K562 (cell line): Measurements from ENCODE around the gene IFIT2. TPM values are rescaled to one million over a fixed set of nuclear protein-coding genes. Genes with fewer than 3 reads are reported as not detected.

Experiments used
- CEBPG ChIP-seq, 3 experiments: fragments of 200-800 bp in 1 of 3; sonication (Bioruptor generic) in 1 of 3; sonication (generic) in 1 of 3; formaldehyde crosslinking in 1 of 3; IDR thresholded peaks in 2 of 3; conservative IDR thresholded peaks in 1 of 3; 2 replicates each; pipeline versions ENCODE4 v1.6.1 to v1.8.0; 2016 to 2022; ENCODE audit warnings: missing compliant biosample characterization in 2 of 3, missing genetic modification characterization in 2 of 3, mild to moderate bottlenecking in 1 of 3, missing genetic modification reagents in 1 of 3
- MEIS2 ChIP-seq: fragments of 450-650 bp; IDR thresholded peaks from 2 replicates; pipeline ENCODE4 v1.6.1; 2014; ENCODE audit warnings: mild to moderate bottlenecking; ENCODE audit not compliant: partially characterized antibody
- PHF8 ChIP-seq: fragments of 200-600 bp; sonication (generic); IDR thresholded peaks from 2 replicates; pipeline ENCODE4 v1.6.1; 2012; ENCODE audit warnings: mixed run types, mild to moderate bottlenecking, inconsistent platforms, low read length, moderate library complexity, borderline replicate concordance
- PYGO2 ChIP-seq: fragments of 450-650 bp; IDR thresholded peaks from 2 replicates; pipeline ENCODE4 v1.6.1; 2016; ENCODE audit warnings: mild to moderate bottlenecking, missing genetic modification characterization, moderate library complexity, missing compliant biosample characterization
- polyA plus RNA-seq, 8 experiments: library from polyadenylated mRNA; depleted of rRNA in 4 of 8; stranded (reverse) in 5 of 8; unstranded in 3 of 8; fragments of >200 nt; fragmentation: Nextera tagmentation in 2 of 8; fragmentation: Illumina TruSeq in 1 of 8; extraction: Ambion mirVana in 2 of 8; extraction: Trizol in 1 of 8; gene quantifications; 2 replicates each; pipeline versions ENCODE4 v1.2.1 to v1.2.3, GENCODE V29; 2011 to 2014; ENCODE audit warnings: inconsistent platforms in 1 of 8, missing spikeins in 1 of 8
- total RNA-seq, 7 experiments: library from RNA; depleted of rRNA in 6 of 7; stranded (reverse); fragments of >200 nt in 6 of 7; fragmentation: Illumina TruSeq in 2 of 7; extraction: Trizol in 2 of 7; gene quantifications; 2 replicates each; pipeline versions ENCODE4 v1.2.1 to v1.2.3, GENCODE V29; 2011 to 2021; ENCODE audit warnings: low replicate concordance in 1 of 7
- TF ChIP-seq, protein P1 (sequence below): fragments of 200-600 bp; sonication (generic); IDR thresholded peaks from one replicate; pipeline ENCODE4 v1.6.1; 2012; ENCODE audit warnings: mild to moderate bottlenecking, low read depth, low read length, inconsistent platforms
- TF ChIP-seq, protein P2 (sequence below): IDR thresholded peaks from 3 replicates; pipeline ENCODE4 v1.6.1; 2011; ENCODE audit warnings: borderline replicate concordance, mild to moderate bottlenecking; ENCODE audit not compliant: insufficient read length, insufficient read depth
- TF ChIP-seq, protein P3 (sequence below): sonication (generic); formaldehyde crosslinking; IDR thresholded peaks from 2 replicates; pipeline ENCODE4 v1.8.0; 2022; ENCODE audit warnings: mild to moderate bottlenecking, missing genetic modification reagents, borderline replicate concordance
- TF ChIP-seq, protein P4 (sequence below): fragments of 250-450 bp; sonication (Bioruptor Pico); IDR thresholded peaks from 2 replicates; pipeline ENCODE4 v1.5.0; 2022; ENCODE audit warnings: mild to moderate bottlenecking

The IFIT2 gene
- total and polyA plus RNA-seq, 9 of the 15 experiments (the other 6 are each of a cell fraction or from before 2014, with no cell fraction given), result 0.03 to 0.25 (median 0.10) TPM; not detected in 1

DNA sequence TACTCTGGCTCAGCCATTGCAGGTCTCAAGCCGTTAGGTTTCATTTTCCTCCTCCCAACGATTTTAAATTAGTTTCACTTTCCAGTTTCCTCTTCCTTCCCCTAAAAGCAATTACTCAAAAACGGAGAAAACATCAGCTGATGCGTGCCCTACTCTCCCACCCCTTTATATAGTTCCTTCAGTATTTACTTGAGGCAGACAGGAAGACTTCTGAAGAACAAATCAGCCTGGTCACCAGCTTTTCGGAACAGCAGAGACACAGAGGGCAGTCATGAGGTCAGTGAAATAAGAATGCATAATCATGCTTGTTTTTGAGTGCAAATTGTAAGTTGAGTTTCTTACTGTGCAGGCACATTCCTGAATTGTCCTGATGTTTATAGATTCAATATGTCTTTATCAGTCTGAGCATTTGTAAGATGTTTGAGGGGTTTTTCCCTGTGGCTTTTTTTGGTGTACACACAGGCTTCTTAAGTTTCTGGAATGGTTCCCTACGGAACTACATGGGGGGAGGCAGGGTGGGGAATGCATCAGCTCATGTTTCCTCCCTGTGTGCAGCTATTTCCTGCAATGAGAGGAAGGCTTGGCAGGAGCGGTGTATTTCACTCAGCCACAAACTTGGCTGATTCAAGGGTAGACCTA lies 26.1 kb downstream of the IFIT2 start, which contains the start of gene IFIT3 (continued):
- TF ChIP-seq, protein P1, sequence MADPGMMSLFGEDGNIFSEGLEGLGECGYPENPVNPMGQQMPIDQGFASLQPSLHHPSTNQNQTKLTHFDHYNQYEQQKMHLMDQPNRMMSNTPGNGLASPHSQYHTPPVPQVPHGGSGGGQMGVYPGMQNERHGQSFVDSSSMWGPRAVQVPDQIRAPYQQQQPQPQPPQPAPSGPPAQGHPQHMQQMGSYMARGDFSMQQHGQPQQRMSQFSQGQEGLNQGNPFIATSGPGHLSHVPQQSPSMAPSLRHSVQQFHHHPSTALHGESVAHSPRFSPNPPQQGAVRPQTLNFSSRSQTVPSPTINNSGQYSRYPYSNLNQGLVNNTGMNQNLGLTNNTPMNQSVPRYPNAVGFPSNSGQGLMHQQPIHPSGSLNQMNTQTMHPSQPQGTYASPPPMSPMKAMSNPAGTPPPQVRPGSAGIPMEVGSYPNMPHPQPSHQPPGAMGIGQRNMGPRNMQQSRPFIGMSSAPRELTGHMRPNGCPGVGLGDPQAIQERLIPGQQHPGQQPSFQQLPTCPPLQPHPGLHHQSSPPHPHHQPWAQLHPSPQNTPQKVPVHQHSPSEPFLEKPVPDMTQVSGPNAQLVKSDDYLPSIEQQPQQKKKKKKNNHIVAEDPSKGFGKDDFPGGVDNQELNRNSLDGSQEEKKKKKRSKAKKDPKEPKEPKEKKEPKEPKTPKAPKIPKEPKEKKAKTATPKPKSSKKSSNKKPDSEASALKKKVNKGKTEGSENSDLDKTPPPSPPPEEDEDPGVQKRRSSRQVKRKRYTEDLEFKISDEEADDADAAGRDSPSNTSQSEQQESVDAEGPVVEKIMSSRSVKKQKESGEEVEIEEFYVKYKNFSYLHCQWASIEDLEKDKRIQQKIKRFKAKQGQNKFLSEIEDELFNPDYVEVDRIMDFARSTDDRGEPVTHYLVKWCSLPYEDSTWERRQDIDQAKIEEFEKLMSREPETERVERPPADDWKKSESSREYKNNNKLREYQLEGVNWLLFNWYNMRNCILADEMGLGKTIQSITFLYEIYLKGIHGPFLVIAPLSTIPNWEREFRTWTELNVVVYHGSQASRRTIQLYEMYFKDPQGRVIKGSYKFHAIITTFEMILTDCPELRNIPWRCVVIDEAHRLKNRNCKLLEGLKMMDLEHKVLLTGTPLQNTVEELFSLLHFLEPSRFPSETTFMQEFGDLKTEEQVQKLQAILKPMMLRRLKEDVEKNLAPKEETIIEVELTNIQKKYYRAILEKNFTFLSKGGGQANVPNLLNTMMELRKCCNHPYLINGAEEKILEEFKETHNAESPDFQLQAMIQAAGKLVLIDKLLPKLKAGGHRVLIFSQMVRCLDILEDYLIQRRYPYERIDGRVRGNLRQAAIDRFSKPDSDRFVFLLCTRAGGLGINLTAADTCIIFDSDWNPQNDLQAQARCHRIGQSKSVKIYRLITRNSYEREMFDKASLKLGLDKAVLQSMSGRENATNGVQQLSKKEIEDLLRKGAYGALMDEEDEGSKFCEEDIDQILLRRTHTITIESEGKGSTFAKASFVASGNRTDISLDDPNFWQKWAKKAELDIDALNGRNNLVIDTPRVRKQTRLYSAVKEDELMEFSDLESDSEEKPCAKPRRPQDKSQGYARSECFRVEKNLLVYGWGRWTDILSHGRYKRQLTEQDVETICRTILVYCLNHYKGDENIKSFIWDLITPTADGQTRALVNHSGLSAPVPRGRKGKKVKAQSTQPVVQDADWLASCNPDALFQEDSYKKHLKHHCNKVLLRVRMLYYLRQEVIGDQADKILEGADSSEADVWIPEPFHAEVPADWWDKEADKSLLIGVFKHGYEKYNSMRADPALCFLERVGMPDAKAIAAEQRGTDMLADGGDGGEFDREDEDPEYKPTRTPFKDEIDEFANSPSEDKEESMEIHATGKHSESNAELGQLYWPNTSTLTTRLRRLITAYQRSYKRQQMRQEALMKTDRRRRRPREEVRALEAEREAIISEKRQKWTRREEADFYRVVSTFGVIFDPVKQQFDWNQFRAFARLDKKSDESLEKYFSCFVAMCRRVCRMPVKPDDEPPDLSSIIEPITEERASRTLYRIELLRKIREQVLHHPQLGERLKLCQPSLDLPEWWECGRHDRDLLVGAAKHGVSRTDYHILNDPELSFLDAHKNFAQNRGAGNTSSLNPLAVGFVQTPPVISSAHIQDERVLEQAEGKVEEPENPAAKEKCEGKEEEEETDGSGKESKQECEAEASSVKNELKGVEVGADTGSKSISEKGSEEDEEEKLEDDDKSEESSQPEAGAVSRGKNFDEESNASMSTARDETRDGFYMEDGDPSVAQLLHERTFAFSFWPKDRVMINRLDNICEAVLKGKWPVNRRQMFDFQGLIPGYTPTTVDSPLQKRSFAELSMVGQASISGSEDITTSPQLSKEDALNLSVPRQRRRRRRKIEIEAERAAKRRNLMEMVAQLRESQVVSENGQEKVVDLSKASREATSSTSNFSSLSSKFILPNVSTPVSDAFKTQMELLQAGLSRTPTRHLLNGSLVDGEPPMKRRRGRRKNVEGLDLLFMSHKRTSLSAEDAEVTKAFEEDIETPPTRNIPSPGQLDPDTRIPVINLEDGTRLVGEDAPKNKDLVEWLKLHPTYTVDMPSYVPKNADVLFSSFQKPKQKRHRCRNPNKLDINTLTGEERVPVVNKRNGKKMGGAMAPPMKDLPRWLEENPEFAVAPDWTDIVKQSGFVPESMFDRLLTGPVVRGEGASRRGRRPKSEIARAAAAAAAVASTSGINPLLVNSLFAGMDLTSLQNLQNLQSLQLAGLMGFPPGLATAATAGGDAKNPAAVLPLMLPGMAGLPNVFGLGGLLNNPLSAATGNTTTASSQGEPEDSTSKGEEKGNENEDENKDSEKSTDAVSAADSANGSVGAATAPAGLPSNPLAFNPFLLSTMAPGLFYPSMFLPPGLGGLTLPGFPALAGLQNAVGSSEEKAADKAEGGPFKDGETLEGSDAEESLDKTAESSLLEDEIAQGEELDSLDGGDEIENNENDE, result no peak
- TF ChIP-seq, protein P2, sequence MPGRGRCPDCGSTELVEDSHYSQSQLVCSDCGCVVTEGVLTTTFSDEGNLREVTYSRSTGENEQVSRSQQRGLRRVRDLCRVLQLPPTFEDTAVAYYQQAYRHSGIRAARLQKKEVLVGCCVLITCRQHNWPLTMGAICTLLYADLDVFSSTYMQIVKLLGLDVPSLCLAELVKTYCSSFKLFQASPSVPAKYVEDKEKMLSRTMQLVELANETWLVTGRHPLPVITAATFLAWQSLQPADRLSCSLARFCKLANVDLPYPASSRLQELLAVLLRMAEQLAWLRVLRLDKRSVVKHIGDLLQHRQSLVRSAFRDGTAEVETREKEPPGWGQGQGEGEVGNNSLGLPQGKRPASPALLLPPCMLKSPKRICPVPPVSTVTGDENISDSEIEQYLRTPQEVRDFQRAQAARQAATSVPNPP, result no peak
- peak; percentile 40 for TF ChIP-seq PHF8
- TF ChIP-seq, protein P3, sequence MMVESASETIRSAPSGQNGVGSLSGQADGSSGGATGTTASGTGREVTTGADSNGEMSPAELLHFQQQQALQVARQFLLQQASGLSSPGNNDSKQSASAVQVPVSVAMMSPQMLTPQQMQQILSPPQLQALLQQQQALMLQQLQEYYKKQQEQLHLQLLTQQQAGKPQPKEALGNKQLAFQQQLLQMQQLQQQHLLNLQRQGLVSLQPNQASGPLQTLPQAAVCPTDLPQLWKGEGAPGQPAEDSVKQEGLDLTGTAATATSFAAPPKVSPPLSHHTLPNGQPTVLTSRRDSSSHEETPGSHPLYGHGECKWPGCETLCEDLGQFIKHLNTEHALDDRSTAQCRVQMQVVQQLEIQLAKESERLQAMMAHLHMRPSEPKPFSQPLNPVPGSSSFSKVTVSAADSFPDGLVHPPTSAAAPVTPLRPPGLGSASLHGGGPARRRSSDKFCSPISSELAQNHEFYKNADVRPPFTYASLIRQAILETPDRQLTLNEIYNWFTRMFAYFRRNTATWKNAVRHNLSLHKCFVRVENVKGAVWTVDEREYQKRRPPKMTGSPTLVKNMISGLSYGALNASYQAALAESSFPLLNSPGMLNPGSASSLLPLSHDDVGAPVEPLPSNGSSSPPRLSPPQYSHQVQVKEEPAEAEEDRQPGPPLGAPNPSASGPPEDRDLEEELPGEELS (CRISPR knock-in tag), result no peak
- peak; percentile 53 for TF ChIP-seq MEIS2
- TF ChIP-seq, protein P4, sequence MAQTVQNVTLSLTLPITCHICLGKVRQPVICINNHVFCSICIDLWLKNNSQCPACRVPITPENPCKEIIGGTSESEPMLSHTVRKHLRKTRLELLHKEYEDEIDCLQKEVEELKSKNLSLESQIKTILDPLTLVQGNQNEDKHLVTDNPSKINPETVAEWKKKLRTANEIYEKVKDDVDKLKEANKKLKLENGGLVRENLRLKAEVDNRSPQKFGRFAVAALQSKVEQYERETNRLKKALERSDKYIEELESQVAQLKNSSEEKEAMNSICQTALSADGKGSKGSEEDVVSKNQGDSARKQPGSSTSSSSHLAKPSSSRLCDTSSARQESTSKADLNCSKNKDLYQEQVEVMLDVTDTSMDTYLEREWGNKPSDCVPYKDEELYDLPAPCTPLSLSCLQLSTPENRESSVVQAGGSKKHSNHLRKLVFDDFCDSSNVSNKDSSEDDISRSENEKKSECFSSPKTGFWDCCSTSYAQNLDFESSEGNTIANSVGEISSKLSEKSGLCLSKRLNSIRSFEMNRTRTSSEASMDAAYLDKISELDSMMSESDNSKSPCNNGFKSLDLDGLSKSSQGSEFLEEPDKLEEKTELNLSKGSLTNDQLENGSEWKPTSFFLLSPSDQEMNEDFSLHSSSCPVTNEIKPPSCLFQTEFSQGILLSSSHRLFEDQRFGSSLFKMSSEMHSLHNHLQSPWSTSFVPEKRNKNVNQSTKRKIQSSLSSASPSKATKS, result no peak
- TF ChIP-seq CEBPG (CRISPR knock-in tag; IDR thresholded peaks at IDR 0.05), result no peak
- TF ChIP-seq CEBPG (tag; conservative IDR thresholded peaks at IDR 0.05 in 1 of 2, IDR thresholded peaks at IDR 0.05 in 1 of 2), result no peak
- no peak for TF ChIP-seq PYGO2
